Measurements from ENCODE around the gene NCKAP5.

The NCKAP5 gene

DNA sequence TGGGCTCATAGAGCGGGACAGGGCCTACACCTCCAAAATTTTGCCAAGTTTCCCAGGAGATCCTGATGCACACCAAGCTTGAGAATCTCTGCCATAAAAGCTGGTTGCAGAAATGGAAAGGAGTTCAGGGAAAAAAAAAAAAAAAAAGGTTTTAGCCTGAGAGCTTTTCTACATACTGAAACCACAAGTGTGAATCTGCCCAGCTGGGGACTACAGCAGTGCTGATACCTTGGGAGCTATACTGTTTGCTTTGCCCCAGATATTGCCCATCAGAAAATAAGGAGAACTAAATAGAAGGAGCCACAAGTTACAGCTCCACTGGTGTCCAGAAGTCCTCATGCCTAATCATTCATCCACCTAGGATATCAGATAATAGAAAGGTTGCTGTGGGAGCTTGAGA, 38.4 kb upstream of the NCKAP5 start:
- no peak overlapping the region for H2BK5ac ChIP-seq (ENCODE audit: low read depth, low read length, poor library complexity)
- H3K18ac ChIP-seq (ENCODE audit: low read length): no peak overlapping the region
- no peaks in the 10 kb centered on the region for H3K4me1 ChIP-seq (ENCODE audit: control insufficient read depth in 1 of 2, insufficient read depth in 2 of 2, low read length in 2 of 2)
- H3K9me3 ChIP-seq (ENCODE audit: insufficient read depth, low read depth, low read length): no peaks in the 10 kb centered on the region
- H2BK120ac ChIP-seq (ENCODE audit: insufficient read depth, low read length, poor library complexity): no peak overlapping the region
- H3K4ac ChIP-seq (ENCODE audit: low read depth, low read length): no peak overlapping the region
- H3K4me3 ChIP-seq (ENCODE audit: low read depth, low read length): no peak overlapping the region
- H3K27me3 ChIP-seq (ENCODE audit: insufficient read depth, low read length): no peaks in the 10 kb centered on the region
- H3K4me2 ChIP-seq (ENCODE audit: low read length): no peak overlapping the region
- no peak overlapping the region for H3K27ac ChIP-seq (ENCODE audit: low read depth, low read length)
- no peak overlapping the region for H2AK5ac ChIP-seq (ENCODE audit: low read length)
- no peak for DNase-seq
- no peak overlapping the region for H3K14ac ChIP-seq (ENCODE audit: low read length)
- H3K36me3 ChIP-seq (ENCODE audit: control insufficient read depth in 1 of 2, insufficient read depth in 2 of 2, low read length in 2 of 2): no peaks in the 10 kb centered on the region
- no peak overlapping the region for H4K91ac ChIP-seq (ENCODE audit: low read depth, low read length)
- H3K9ac ChIP-seq (ENCODE audit: low read length): no peak overlapping the region
- no peak overlapping the region for H2AFZ ChIP-seq (ENCODE audit: insufficient read depth, low read length, poor library complexity)
- no peak overlapping the region for H4K8ac ChIP-seq (ENCODE audit: low read depth, low read length)
- H3K23ac ChIP-seq (ENCODE audit: low read length): no peak overlapping the region
- H4K12ac ChIP-seq (ENCODE audit: low read depth, low read length): no peak overlapping the region
- no CpG with 5 or more reads among the region's 1 CpG for WGBS (ENCODE audit: extremely low coverage, insufficient coverage, insufficient read length)
- H3K79me2 ChIP-seq (ENCODE audit: control insufficient read depth, insufficient read depth, low read length, poor library complexity): no peaks in the 10 kb centered on the region
- no peaks in the 10 kb centered on the region for H3K79me1 ChIP-seq (ENCODE audit: low read length)
- no peak overlapping the region for H2BK12ac ChIP-seq (ENCODE audit: low read length)

DNA sequence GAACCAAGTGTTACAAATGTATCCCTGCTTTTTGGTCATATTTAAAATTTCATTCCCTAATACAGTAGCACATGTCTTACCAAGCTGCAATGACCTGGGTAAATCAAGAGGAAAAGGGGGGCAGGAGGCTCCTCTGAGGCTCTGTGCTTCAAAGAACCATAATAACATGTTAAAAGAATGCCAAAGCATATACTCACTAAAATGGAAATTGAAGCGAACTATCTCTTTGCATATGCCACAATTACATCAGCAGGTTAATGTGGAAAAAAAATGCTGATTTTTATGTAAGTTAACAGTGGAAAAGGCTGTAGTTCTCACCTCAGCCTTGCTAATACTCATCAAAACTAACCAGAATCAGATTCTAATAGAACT, 37.5 kb upstream of the NCKAP5 start:
- H3K79me1 ChIP-seq (ENCODE audit: low read length): no peaks in the 10 kb centered on the region
- H3K9me3 ChIP-seq (ENCODE audit: insufficient read depth, low read depth, low read length): no peaks in the 10 kb centered on the region
- H2AK5ac ChIP-seq (ENCODE audit: low read length): no peak overlapping the region
- H3K14ac ChIP-seq (ENCODE audit: low read length): no peak overlapping the region
- no peak overlapping the region for H3K18ac ChIP-seq (ENCODE audit: low read length)
- H3K4me3 ChIP-seq (ENCODE audit: low read depth, low read length): no peak overlapping the region
- no peak overlapping the region for H3K27ac ChIP-seq (ENCODE audit: low read depth, low read length)
- H3K4ac ChIP-seq (ENCODE audit: low read depth, low read length): no peak overlapping the region
- H3K36me3 ChIP-seq (ENCODE audit: control insufficient read depth in 1 of 2, insufficient read depth in 2 of 2, low read length in 2 of 2): no peaks in the 10 kb centered on the region
- H4K8ac ChIP-seq (ENCODE audit: low read depth, low read length): no peak overlapping the region
- no peak overlapping the region for H4K12ac ChIP-seq (ENCODE audit: low read depth, low read length)
- no peaks in the 10 kb centered on the region for H3K27me3 ChIP-seq (ENCODE audit: insufficient read depth, low read length)
- no peaks in the 10 kb centered on the region for H3K79me2 ChIP-seq (ENCODE audit: control insufficient read depth, insufficient read depth, low read length, poor library complexity)
- no peak overlapping the region for H2AFZ ChIP-seq (ENCODE audit: insufficient read depth, low read length, poor library complexity)
- H2BK12ac ChIP-seq (ENCODE audit: low read length): no peak overlapping the region
- no peak overlapping the region for H4K91ac ChIP-seq (ENCODE audit: low read depth, low read length)
- H2BK120ac ChIP-seq (ENCODE audit: insufficient read depth, low read length, poor library complexity): no peak overlapping the region
- WGBS (ENCODE audit: extremely low coverage, insufficient coverage, insufficient read length): no CpG with 5 or more reads among the region's 1 CpG
- no peak overlapping the region for H3K9ac ChIP-seq (ENCODE audit: low read length)
- no peak overlapping the region for H2BK5ac ChIP-seq (ENCODE audit: low read depth, low read length, poor library complexity)
- no peaks in the 10 kb centered on the region for H3K4me1 ChIP-seq (ENCODE audit: control insufficient read depth in 1 of 2, insufficient read depth in 2 of 2, low read length in 2 of 2)
- no peak overlapping the region for H3K23ac ChIP-seq (ENCODE audit: low read length)
- no peak for DNase-seq
- no peak overlapping the region for H3K4me2 ChIP-seq (ENCODE audit: low read length)

DNA sequence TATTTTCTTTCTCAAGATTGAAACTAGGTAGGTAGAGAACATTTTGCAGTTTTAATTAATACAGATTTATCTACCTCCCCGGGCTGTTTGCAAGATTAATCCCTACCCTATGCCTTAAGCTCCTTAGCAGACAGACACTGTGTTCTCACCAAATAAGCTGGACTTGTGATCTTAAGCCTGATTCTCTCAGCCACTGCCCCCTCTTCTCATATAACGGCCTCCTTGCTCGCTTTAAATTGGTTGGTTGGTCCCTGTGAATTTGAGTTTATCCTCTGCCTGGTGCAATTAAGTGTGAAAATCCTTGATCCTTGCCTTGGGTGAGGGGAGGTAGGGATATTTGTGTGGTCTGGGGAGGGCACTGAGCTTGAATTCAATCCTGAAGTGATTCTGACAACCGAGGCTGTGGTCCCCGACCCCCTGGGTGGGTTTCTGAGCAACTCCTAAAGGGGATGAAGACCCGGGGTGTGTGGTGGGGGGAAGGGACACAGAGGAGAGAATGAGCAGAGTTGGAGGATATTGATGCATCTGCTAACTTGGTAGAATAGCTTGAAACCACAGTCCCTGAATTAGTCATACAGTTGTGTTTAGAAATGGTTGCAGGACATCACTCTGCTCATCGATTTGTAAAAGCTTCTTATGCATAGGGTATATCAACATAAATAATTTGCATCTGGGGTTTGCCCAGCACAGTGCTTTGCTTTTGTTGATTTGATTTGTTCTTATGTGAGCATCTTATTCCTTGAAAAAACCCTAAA, 36.9 kb upstream of the NCKAP5 start:
- H3K79me2 ChIP-seq (ENCODE audit: control insufficient read depth, insufficient read depth, low read length, poor library complexity): no peaks in the 10 kb centered on the region
- H2AK5ac ChIP-seq (ENCODE audit: low read length): no peak overlapping the region
- WGBS (ENCODE audit: extremely low coverage, insufficient coverage, insufficient read length): no CpG with 5 or more reads among the region's 7 CpGs
- no peaks in the 10 kb centered on the region for H3K9me3 ChIP-seq (ENCODE audit: insufficient read depth, low read depth, low read length)
- H3K4me1 ChIP-seq (ENCODE audit: control insufficient read depth in 1 of 2, insufficient read depth in 2 of 2, low read length in 2 of 2): no peaks in the 10 kb centered on the region
- H2BK12ac ChIP-seq (ENCODE audit: low read length): no peak overlapping the region
- H4K12ac ChIP-seq (ENCODE audit: low read depth, low read length): no peak overlapping the region
- no peaks in the 10 kb centered on the region for H3K79me1 ChIP-seq (ENCODE audit: low read length)
- no peak overlapping the region for H2BK120ac ChIP-seq (ENCODE audit: insufficient read depth, low read length, poor library complexity)
- H3K9ac ChIP-seq (ENCODE audit: low read length): no peak overlapping the region
- no peak overlapping the region for H3K14ac ChIP-seq (ENCODE audit: low read length)
- no peaks in the 10 kb centered on the region for H3K27me3 ChIP-seq (ENCODE audit: insufficient read depth, low read length)
- H3K18ac ChIP-seq (ENCODE audit: low read length): no peak overlapping the region
- no peak overlapping the region for H3K23ac ChIP-seq (ENCODE audit: low read length)
- no peak overlapping the region for H2BK5ac ChIP-seq (ENCODE audit: low read depth, low read length, poor library complexity)
- no peak overlapping the region for H3K27ac ChIP-seq (ENCODE audit: low read depth, low read length)
- H3K36me3 ChIP-seq (ENCODE audit: control insufficient read depth in 1 of 2, insufficient read depth in 2 of 2, low read length in 2 of 2): no peaks in the 10 kb centered on the region
- H3K4ac ChIP-seq (ENCODE audit: low read depth, low read length): no peak overlapping the region
- no peak overlapping the region for H3K4me3 ChIP-seq (ENCODE audit: low read depth, low read length)
- H3K4me2 ChIP-seq (ENCODE audit: low read length): no peak overlapping the region
- H4K91ac ChIP-seq (ENCODE audit: low read depth, low read length): no peak overlapping the region
- no peak overlapping the region for H4K8ac ChIP-seq (ENCODE audit: low read depth, low read length)
- no peak for DNase-seq
- no peak overlapping the region for H2AFZ ChIP-seq (ENCODE audit: insufficient read depth, low read length, poor library complexity)

DNA sequence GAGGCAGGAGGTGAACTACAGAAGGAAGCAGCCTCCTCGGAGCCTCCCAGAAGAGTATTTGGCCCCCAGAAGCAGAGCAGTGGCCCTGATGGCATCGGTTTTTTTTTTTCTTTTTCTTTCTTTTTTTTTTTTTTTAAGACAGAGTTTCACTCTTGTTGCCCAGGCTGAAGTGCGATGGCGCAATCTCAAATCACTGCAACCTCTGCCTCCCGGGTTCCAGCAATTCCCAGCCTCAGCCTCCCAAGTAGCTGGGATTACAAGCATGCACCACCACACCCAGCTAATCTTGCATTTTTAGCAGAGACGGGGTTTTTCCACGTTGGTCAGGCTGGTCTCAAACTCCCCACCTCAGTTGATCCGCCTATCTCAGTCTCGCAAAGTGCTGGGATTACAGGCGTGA, 34.8 kb upstream of the NCKAP5 start:
- no peak for DNase-seq
- H4K8ac ChIP-seq (ENCODE audit: low read depth, low read length): no peak overlapping the region
- H3K4me2 ChIP-seq (ENCODE audit: low read length): no peak overlapping the region
- no peaks in the 10 kb centered on the region for H3K9me3 ChIP-seq (ENCODE audit: insufficient read depth, low read depth, low read length)
- H4K12ac ChIP-seq (ENCODE audit: low read depth, low read length): no peak overlapping the region
- no peak overlapping the region for H4K91ac ChIP-seq (ENCODE audit: low read depth, low read length)
- H3K4me1 ChIP-seq (ENCODE audit: control insufficient read depth in 1 of 2, insufficient read depth in 2 of 2, low read length in 2 of 2): no peaks in the 10 kb centered on the region
- no peak overlapping the region for H3K27ac ChIP-seq (ENCODE audit: low read depth, low read length)
- no peak overlapping the region for H2BK12ac ChIP-seq (ENCODE audit: low read length)
- H3K14ac ChIP-seq (ENCODE audit: low read length): no peak overlapping the region
- H3K27me3 ChIP-seq (ENCODE audit: insufficient read depth, low read length): no peaks in the 10 kb centered on the region
- no peaks in the 10 kb centered on the region for H3K79me2 ChIP-seq (ENCODE audit: control insufficient read depth, insufficient read depth, low read length, poor library complexity)
- no peak overlapping the region for H2BK120ac ChIP-seq (ENCODE audit: insufficient read depth, low read length, poor library complexity)
- no peak overlapping the region for H2AFZ ChIP-seq (ENCODE audit: insufficient read depth, low read length, poor library complexity)
- no peaks in the 10 kb centered on the region for H3K36me3 ChIP-seq (ENCODE audit: control insufficient read depth in 1 of 2, insufficient read depth in 2 of 2, low read length in 2 of 2)
- H3K4me3 ChIP-seq (ENCODE audit: low read depth, low read length): no peak overlapping the region
- no peak overlapping the region for H3K9ac ChIP-seq (ENCODE audit: low read length)
- no peak overlapping the region for H3K18ac ChIP-seq (ENCODE audit: low read length)
- WGBS (ENCODE audit: extremely low coverage, insufficient coverage, insufficient read length): no CpG with 5 or more reads among the region's 10 CpGs
- no peak overlapping the region for H3K23ac ChIP-seq (ENCODE audit: low read length)
- H2AK5ac ChIP-seq (ENCODE audit: low read length): no peak overlapping the region
- H3K79me1 ChIP-seq (ENCODE audit: low read length): no peaks in the 10 kb centered on the region
- H2BK5ac ChIP-seq (ENCODE audit: low read depth, low read length, poor library complexity): no peak overlapping the region
- H3K4ac ChIP-seq (ENCODE audit: low read depth, low read length): no peak overlapping the region
